ENCODE data around the gene SGMS2.

DNA sequence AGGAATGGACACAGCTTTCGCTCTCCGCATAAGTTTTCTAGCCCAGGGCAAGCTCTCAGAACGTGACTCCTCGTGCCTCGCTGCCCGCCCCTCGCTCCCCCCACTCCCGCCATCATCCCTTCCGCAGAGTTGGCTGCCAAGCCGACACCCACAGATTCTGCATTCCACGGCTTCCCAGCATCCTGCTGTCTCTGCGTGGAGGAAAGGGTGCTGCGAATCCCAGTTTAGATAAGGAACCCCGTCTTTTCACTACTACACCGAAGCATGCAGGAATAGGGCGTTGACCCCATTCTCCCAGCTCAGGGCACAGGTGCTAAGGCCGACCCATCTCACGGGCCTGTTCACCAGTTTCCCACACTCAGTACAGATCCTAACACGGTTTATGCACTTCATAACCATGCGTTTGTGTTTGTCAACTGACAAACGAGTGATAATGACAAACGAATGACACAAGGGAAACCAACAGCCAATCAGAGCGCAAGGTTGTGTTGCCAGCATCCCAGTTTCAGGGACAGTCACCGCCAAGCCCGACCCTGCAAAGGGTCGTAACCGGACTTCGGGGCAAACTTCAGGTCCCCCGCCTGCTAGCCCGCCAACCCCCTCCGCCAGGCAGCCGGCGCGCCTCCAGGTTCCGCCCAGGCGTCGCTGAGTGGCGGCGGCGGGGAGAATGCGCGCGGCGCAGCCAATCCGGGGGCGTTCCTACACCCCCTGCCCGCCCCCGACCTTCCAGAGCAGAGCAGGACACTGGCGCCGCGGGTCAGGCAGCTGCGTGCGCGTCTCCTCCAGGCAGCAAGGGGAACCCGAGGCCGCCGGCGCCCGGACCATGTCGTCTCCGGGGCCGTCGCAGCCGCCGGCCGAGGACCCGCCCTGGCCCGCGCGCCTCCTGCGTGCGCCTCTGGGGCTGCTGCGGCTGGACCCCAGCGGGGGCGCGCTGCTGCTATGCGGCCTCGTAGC, 106.4 kb downstream of the SGMS2 start, which contains the start of gene CYP2U1:
- TF ChIP-seq CTCF (IDR thresholded peaks at IDR 0.05) (peak; percentile 22), EZH2 (IDR thresholded peaks at IDR 0.05) (peak; percentile 55), EZH2phosphoT487 (IDR thresholded peaks at IDR 0.05) (no peak)

All from neural progenitor cell (in vitro differentiated cells).